ENCODE measurements around the gene MTHFD2L. TPM values are rescaled to one million over a fixed set of nuclear protein-coding genes. Genes with fewer than 3 reads are reported as not detected.

The MTHFD2L gene
- total and polyA plus RNA-seq, 2 experiments from 2014 or later, result 20.0 to 32.0 TPM

DNA sequence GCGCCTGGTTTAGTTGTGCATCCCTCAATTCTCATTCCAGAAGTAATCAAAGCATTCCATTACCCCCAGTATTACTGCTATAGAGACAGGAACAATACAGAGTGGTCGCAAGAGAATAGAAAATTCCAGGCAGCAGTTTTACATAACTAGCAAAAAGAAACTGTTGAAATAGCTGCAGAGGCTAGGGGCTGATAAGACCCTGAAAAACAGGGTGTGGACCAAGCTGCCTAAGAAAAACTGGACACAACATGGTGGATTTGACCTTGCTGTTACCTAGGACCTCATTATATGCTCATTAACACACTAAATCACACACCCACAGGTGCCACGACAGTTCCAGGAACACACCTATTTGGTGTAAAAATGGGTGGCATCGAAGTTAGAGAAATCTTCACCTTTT lies 165.7 kb downstream of the MTHFD2L start:
- Histone ChIP-seq H3K27ac (no peak overlapping the region), H3K4me2 (no peak overlapping the region), H3K27me3 (no peaks in the 10 kb centered on the region), H3K4me1 (ENCODE audit: insufficient read depth) (no peaks in the 10 kb centered on the region), H3K79me2 (no peaks in the 10 kb centered on the region), H3K4me3 (no peak overlapping the region), H4K20me1 (ENCODE audit: insufficient read depth, poor library complexity, severe bottlenecking) (no peaks in the 10 kb centered on the region), H3K9me3 (ENCODE audit: low read depth) (no peaks in the 10 kb centered on the region), H3K9me2 (replicated peaks; ENCODE audit: insufficient read depth) (no peaks in the 10 kb centered on the region), H2AFZ (no peak overlapping the region), H3K36me3 (replicated peaks; ENCODE audit: insufficient read depth, low read depth) (no peaks in the 10 kb centered on the region)
- DNase-seq (ENCODE audit: low spot score), result no peak
- 87% methylated on average over 4 of the region's 4 CpGs for WGBS (ENCODE audit: low lambda C conversion rate, missing lambda C conversion rate)
- TF ChIP-seq, protein P1, sequence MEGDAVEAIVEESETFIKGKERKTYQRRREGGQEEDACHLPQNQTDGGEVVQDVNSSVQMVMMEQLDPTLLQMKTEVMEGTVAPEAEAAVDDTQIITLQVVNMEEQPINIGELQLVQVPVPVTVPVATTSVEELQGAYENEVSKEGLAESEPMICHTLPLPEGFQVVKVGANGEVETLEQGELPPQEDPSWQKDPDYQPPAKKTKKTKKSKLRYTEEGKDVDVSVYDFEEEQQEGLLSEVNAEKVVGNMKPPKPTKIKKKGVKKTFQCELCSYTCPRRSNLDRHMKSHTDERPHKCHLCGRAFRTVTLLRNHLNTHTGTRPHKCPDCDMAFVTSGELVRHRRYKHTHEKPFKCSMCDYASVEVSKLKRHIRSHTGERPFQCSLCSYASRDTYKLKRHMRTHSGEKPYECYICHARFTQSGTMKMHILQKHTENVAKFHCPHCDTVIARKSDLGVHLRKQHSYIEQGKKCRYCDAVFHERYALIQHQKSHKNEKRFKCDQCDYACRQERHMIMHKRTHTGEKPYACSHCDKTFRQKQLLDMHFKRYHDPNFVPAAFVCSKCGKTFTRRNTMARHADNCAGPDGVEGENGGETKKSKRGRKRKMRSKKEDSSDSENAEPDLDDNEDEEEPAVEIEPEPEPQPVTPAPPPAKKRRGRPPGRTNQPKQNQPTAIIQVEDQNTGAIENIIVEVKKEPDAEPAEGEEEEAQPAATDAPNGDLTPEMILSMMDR (IDR thresholded peaks at IDR 0.05; ENCODE audit: poor library complexity), result no peak
- TF ChIP-seq EZH2 (IDR thresholded peaks at IDR 0.05; ENCODE audit: borderline replicate concordance), result no peak
- no peak for TF ChIP-seq EZH2phosphoT487 (IDR thresholded peaks at IDR 0.05; ENCODE audit: low read depth, severe bottlenecking, unreplicated experiment)

DNA sequence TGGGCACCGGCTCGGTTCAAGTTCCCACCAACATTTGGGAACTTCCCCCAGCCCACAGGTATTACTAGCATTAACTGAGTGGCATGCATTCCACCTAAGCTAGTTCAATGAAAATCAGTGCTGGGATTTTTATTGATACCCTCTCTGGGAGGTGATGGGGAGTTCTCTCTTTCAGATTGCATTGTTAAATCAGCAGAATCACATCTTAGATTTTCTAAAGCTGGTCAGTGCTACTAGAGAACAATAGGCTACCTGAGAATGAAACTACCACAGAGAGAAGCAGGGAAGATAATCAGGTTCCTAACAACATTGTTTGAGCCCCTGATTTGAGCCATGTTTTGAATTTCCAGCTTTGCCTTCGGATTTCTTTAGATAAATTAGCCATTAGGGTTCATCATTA lies 166.3 kb downstream of the MTHFD2L start:
- Histone ChIP-seq H3K27ac (no peak overlapping the region), H3K9me3 (ENCODE audit: low read depth) (no peaks in the 10 kb centered on the region), H3K4me2 (no peak overlapping the region), H3K4me3 (no peak overlapping the region), H3K36me3 (replicated peaks; ENCODE audit: insufficient read depth, low read depth) (no peaks in the 10 kb centered on the region), H2AFZ (no peak overlapping the region), H4K20me1 (ENCODE audit: insufficient read depth, poor library complexity, severe bottlenecking) (no peaks in the 10 kb centered on the region), H3K27me3 (no peaks in the 10 kb centered on the region), H3K9me2 (replicated peaks; ENCODE audit: insufficient read depth) (no peaks in the 10 kb centered on the region), H3K4me1 (ENCODE audit: insufficient read depth) (no peaks in the 10 kb centered on the region), H3K79me2 (no peaks in the 10 kb centered on the region)
- 71% methylated on average over 3 of the region's 3 CpGs for WGBS (ENCODE audit: low lambda C conversion rate, missing lambda C conversion rate)
- TF ChIP-seq EZH2phosphoT487 (IDR thresholded peaks at IDR 0.05; ENCODE audit: low read depth, severe bottlenecking, unreplicated experiment) (no peak), EZH2 (IDR thresholded peaks at IDR 0.05; ENCODE audit: borderline replicate concordance) (no peak)
- TF ChIP-seq, protein P1 (IDR thresholded peaks at IDR 0.05; ENCODE audit: poor library complexity), result no peak
- no peak for DNase-seq (ENCODE audit: low spot score)

DNA sequence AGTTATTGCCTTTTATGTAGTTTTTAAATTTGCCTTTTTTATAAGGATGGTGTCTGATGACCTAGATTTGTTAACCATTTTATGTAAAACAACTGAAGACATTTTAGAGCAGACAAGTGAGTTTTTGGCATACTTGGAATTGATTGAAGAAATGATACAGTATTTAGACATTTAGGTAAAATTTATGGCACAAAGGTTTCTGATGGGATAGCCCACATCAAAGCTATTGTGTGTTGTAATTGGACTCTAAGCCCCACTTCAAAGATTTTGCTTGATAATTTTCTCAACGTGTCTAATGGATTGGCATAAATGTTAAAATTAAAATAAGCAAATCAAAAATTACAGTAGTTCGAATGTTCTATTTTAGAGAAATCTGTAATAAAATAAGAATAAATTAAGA lies 168.0 kb downstream of the MTHFD2L start:
- H2AFZ ChIP-seq, result no peak overlapping the region
- H3K9me3 ChIP-seq (ENCODE audit: low read depth), result no peaks in the 10 kb centered on the region
- H3K4me1 ChIP-seq (ENCODE audit: insufficient read depth), result no peaks in the 10 kb centered on the region
- H3K4me3 ChIP-seq, result no peak overlapping the region
- WGBS (ENCODE audit: low lambda C conversion rate, missing lambda C conversion rate), result 90% methylated on average over 2 of the region's 2 CpGs
- H3K36me3 ChIP-seq (replicated peaks; ENCODE audit: insufficient read depth, low read depth), result no peaks in the 10 kb centered on the region
- no peak overlapping the region for H3K4me2 ChIP-seq
- H3K79me2 ChIP-seq, result no peaks in the 10 kb centered on the region
- no peak overlapping the region for H3K27ac ChIP-seq
- H3K9me2 ChIP-seq (replicated peaks; ENCODE audit: insufficient read depth), result no peaks in the 10 kb centered on the region
- no peaks in the 10 kb centered on the region for H4K20me1 ChIP-seq (ENCODE audit: insufficient read depth, poor library complexity, severe bottlenecking)
- TF ChIP-seq EZH2 (IDR thresholded peaks at IDR 0.05; ENCODE audit: borderline replicate concordance) (no peak), EZH2phosphoT487 (IDR thresholded peaks at IDR 0.05; ENCODE audit: low read depth, severe bottlenecking, unreplicated experiment) (no peak)
- TF ChIP-seq, protein P1 (IDR thresholded peaks at IDR 0.05; ENCODE audit: poor library complexity), result no peak
- DNase-seq (ENCODE audit: low spot score), result no peak
- H3K27me3 ChIP-seq, result no peaks in the 10 kb centered on the region

DNA sequence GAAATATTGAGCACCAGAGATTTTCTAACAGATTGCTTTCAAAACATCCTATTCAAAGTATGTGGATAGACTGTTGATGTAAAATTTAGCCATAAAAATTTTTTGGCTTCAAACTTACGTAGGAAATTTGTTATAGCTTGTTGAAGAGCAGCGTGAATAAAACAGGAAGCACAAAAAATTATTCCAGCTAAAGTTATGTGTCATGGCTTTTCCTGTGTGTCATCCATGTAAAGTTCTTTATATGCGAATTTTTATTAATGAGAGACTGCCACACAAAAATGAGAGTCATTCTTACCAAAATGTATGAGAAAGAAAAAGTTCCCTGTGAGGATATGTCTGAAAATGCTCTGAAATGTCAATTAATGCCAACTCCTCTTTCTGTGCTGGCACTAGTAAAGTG lies 169.8 kb downstream of the MTHFD2L start:
- Histone ChIP-seq H3K4me2 (no peak overlapping the region), H3K27me3 (no peaks in the 10 kb centered on the region), H3K4me1 (ENCODE audit: insufficient read depth) (no peaks in the 10 kb centered on the region), H2AFZ (no peak overlapping the region), H3K79me2 (no peaks in the 10 kb centered on the region), H3K9me3 (ENCODE audit: low read depth) (no peaks in the 10 kb centered on the region), H3K9me2 (replicated peaks; ENCODE audit: insufficient read depth) (no peaks in the 10 kb centered on the region), H3K27ac (no peak overlapping the region), H3K36me3 (replicated peaks; ENCODE audit: insufficient read depth, low read depth) (no peaks in the 10 kb centered on the region), H4K20me1 (ENCODE audit: insufficient read depth, poor library complexity, severe bottlenecking) (no peaks in the 10 kb centered on the region), H3K4me3 (no peak overlapping the region)
- no peak for DNase-seq (ENCODE audit: low spot score)
- 89% methylated on average over 3 of the region's 3 CpGs for WGBS (ENCODE audit: low lambda C conversion rate, missing lambda C conversion rate)
- TF ChIP-seq, protein P1 (IDR thresholded peaks at IDR 0.05; ENCODE audit: poor library complexity), result no peak
- TF ChIP-seq EZH2 (IDR thresholded peaks at IDR 0.05; ENCODE audit: borderline replicate concordance), result no peak
